Panc1 (cell line): ENCODE measurements around the gene IBA57. TPM values are rescaled to one million over a fixed set of nuclear protein-coding genes. Genes with fewer than 3 reads are reported as not detected.

Source experiments
- ATAC-seq: fragments of 200-7000 bp; cut with Tn5 transposase; 2 replicates; pipeline ENCODE4 v1.9.1; 2020; ENCODE audit warnings: mild to moderate bottlenecking, moderate library complexity
- BruUV-seq: library from RNA; stranded (reverse); fragments of 400-500 nt; replicated peaks from 2 replicates; lab custom pipeline; 2021; lab: Mats Ljungman, UMichigan
- CTCF ChIA-PET: fragments of 300-600 bp; sonication (Branson Sonifier 250); formaldehyde crosslinking; loops from one replicate; lab custom pipeline; 2022; ENCODE audit warnings: antibody characterized with exemption; lab: Charles Lee
- POLR2A ChIA-PET: fragments of 300-600 bp; sonication (Branson Sonifier 250); formaldehyde crosslinking; loops from one replicate; lab custom pipeline; 2022; ENCODE audit warnings: antibody characterized with exemption; lab: Charles Lee
- DNase-seq: peaks from one replicate; pipeline ENCODE4 v3.0.0-alpha.2; 2010; ENCODE audit warnings: low read depth, low spot score
- H3K27ac ChIP-seq: 2 replicates; pipeline ENCODE4 v1.5.1; 2011; ENCODE audit warnings: mild to moderate bottlenecking, low read length, inconsistent platforms
- H3K27me3 ChIP-seq: fragments of 200-500 bp; sonication (Bioruptor generic); 2 replicates; pipeline ENCODE4 v1.6.0; 2014; ENCODE audit warnings: low read length, inconsistent platforms; ENCODE audit not compliant: control insufficient read depth, insufficient read depth
- H3K36me3 ChIP-seq: fragments of 200-500 bp; sonication (Bioruptor generic); 2 replicates; pipeline ENCODE4 v1.5.1; 2014; ENCODE audit warnings: inconsistent platforms, mild to moderate bottlenecking, low read length, moderate library complexity; ENCODE audit not compliant: control insufficient read depth, insufficient read depth
- H3K4me1 ChIP-seq: 2 replicates; pipeline ENCODE4 v1.5.1; 2011; ENCODE audit warnings: inconsistent platforms, mild to moderate bottlenecking, low read length, moderate library complexity; ENCODE audit not compliant: control insufficient read depth, insufficient read depth
- H3K4me3 ChIP-seq, 2 experiments: 2 replicates each; pipeline ENCODE4 v1.5.1; 2011 to 2012; ENCODE audit warnings: low read depth in 2 of 2, low read length in 2 of 2, mild to moderate bottlenecking in 2 of 2, inconsistent platforms in 1 of 2, moderate library complexity in 1 of 2
- H3K9me3 ChIP-seq: fragments of 200-500 bp; sonication (Bioruptor generic); 2 replicates; pipeline ENCODE4 v1.5.1; 2014; ENCODE audit warnings: low read depth, mild to moderate bottlenecking, inconsistent platforms, low read length, moderate library complexity; ENCODE audit not compliant: control insufficient read depth, insufficient read depth
- POLR2AphosphoS5 ChIP-seq: IDR thresholded peaks from 2 replicates; pipeline ENCODE4 v1.6.1; 2012; ENCODE audit warnings: mild to moderate bottlenecking, low read depth, low read length, moderate library complexity
- REST ChIP-seq, 2 experiments: IDR thresholded peaks; 2 replicates each; pipeline ENCODE4 v1.6.1; 2011 to 2012; ENCODE audit warnings: low read depth in 2 of 2, control low read depth in 1 of 2, low read length in 1 of 2, mild to moderate bottlenecking in 1 of 2, moderate library complexity in 1 of 2; ENCODE audit not compliant: insufficient read depth in 1 of 2
- SIN3A ChIP-seq: IDR thresholded peaks from 2 replicates; pipeline ENCODE4 v1.6.1; 2012; ENCODE audit warnings: low read depth, mild to moderate bottlenecking, low read length, moderate library complexity, borderline replicate concordance; ENCODE audit not compliant: insufficient read depth
- TCF7L2 ChIP-seq: IDR thresholded peaks from 2 replicates; pipeline ENCODE4 v1.6.1; 2011; ENCODE audit warnings: mild to moderate bottlenecking, low read depth, low read length, inconsistent platforms
- in situ Hi-C: cut with HindIII; loops from 2 replicates; pipeline ENCODE4 v1.10.0; 2016; ENCODE audit warnings: low sequenced_read_pairs, low pct_unique_long_range_greater_than_20kb
- intact Hi-C: fragments of 100-400 bp; cut with micrococcal nuclease; formaldehyde crosslinking; loops from one replicate; pipeline ENCODE4 v1.10.0; 2022; ENCODE audit not compliant: unreplicated experiment
- total RNA-seq: library from RNA; stranded (reverse); gene quantifications from one replicate; pipeline ENCODE4 v1.2.1, GENCODE V29; 2021; ENCODE audit not compliant: unreplicated experiment
- TF ChIP-seq, protein P1 (sequence below): fragments of 450-650 bp; IDR thresholded peaks from 2 replicates; pipeline ENCODE4 v1.5.1; 2017; ENCODE audit warnings: mild to moderate bottlenecking

The IBA57 gene
- total RNA-seq, 1 experiment from 2014 or later: 11.3 TPM

DNA sequence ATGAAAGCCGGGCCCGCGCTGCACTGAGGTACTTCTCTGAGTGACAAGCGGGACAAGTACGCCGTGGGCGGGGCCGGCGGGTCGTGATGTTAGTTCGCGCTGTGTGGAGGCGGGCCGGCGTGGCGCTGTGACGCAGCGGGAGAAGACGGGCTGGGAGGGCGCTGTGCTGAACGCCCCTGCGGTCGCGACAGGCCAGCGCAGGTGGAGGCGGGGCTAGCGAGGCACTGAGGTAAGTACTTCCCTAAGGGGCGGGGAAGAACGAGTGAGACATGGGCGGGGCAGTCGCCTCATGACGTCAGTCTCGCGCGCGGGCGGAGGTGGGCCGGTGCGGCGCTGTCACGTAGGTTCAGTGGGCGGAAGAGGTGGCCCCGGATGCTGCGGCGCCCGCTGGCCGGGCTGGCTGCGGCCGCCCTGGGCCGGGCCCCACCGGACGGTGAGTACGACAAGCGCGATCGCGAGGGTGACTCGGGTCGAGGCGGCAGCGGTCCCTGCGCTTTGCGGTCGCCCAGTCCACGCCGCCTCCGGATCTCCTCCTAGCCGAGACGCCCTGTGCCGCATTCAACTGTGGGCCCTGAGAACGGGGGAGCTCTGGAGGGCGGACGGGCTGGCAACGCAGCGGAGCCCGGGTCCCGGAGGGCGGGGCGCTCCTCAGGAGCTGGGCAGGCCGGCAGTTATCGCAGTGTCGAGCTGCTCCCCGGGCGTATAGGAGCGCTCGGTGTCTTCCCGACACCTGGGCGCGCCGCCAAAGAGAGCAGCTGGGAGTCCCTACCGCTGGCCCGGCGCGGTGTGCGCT is 25.5 kb upstream of the IBA57 start, which contains the start of gene GUK1:
TSS of gene GUK1 (plus strand) at position 349 of the 793 bp plus-strand sequence. CDS start at position 373, 24 bp downstream.
- POLR2A ChIA-PET: no interaction called here
- DNase-seq (peak; percentile 94), ATAC-seq (peak; percentile 97)
- Histone ChIP-seq H3K27me3 (peaks cover 6% of the 10 kb centered on the region; the same call in 1 of the 2 replicates), H3K36me3 (peaks cover 3% of the 10 kb centered on the region; the same call in 1 of the 2 replicates), H3K27ac (peak within 1 kb of the TSS; percentile 94), H3K4me1 (peaks cover 13% of the 10 kb centered on the region), H3K9me3 (no peaks in the 10 kb centered on the region), H3K4me3 (peak within 1 kb of the TSS; percentile 95 to 96)
- intact Hi-C loops: no loop called here
- in situ Hi-C loops: no loop called here
- CTCF ChIA-PET: interaction anchor here (1.2 kb wide), 1 partner anchor 25 kb away, joined by 3 read pairs; the partner anchor contains the start of gene IBA57
- BruUV-seq: TSS peak; percentile 74
- peak; percentile 87; the same call in 1 of the 2 replicates for TF ChIP-seq SIN3A
- TF ChIP-seq POLR2AphosphoS5: no peak; the same call in 1 of the 2 replicates
- peak; percentile 100 for TF ChIP-seq TCF7L2
- TF ChIP-seq, protein P1, sequence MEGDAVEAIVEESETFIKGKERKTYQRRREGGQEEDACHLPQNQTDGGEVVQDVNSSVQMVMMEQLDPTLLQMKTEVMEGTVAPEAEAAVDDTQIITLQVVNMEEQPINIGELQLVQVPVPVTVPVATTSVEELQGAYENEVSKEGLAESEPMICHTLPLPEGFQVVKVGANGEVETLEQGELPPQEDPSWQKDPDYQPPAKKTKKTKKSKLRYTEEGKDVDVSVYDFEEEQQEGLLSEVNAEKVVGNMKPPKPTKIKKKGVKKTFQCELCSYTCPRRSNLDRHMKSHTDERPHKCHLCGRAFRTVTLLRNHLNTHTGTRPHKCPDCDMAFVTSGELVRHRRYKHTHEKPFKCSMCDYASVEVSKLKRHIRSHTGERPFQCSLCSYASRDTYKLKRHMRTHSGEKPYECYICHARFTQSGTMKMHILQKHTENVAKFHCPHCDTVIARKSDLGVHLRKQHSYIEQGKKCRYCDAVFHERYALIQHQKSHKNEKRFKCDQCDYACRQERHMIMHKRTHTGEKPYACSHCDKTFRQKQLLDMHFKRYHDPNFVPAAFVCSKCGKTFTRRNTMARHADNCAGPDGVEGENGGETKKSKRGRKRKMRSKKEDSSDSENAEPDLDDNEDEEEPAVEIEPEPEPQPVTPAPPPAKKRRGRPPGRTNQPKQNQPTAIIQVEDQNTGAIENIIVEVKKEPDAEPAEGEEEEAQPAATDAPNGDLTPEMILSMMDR: no peak
- TF ChIP-seq REST (IDR thresholded peaks at IDR 0.05; ENCODE audit: insufficient read depth in 1 of 2, low read depth in 2 of 2, low read length in 1 of 2): peak in 1 of 2 experiments; percentile 44; a peak in 1 of 4 replicates

DNA sequence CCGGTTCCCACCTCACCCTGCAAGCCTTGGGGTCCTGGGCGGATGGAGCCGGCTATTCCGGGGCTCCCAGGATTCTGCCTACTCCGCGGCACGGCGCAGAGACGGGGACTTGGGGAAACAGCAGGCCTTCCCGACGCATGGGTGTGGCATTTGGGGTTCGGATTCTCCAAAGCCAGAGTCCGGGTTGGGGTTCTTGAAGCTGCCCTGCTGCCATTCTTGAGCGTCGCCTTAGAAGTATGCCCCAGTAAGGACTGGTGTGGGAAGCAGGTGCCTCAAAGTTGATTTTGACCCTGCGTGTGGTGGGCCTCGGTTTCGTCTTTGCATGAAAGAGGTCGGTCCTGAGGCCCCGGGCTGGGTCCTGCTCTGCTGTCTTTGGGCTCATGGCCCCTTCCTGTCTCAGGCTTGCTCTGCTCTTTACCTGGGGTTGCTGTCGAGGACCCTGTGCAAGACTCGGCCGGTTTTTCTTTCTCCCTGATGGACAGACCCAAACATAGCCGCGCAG is 24.8 kb upstream of the IBA57 start:
- no TSS peak for BruUV-seq
- H3K27me3 ChIP-seq: no peaks in the 10 kb centered on the region; the same call in 1 of the 2 replicates
- peaks cover 13% of the 10 kb centered on the region for H3K4me1 ChIP-seq
- H3K27ac ChIP-seq: peak overlapping the region; percentile 80
- ChIA-PET CTCF (interaction anchor here (1.2 kb wide), 1 partner anchor 24 kb away, joined by 3 read pairs; the partner anchor contains the start of gene IBA57), POLR2A (interaction anchor here (0.6 kb wide), 1 partner anchor 10 kb away, joined by 14 read pairs; no protein-coding TSS in a partner anchor)
- TF ChIP-seq REST (IDR thresholded peaks at IDR 0.05; ENCODE audit: insufficient read depth in 1 of 2, low read depth in 2 of 2, low read length in 1 of 2): no peak
- TF ChIP-seq, protein P1: no peak
- peaks cover 3% of the 10 kb centered on the region; the same call in 1 of the 2 replicates for H3K36me3 ChIP-seq
- intact Hi-C loops: no loop called here
- ATAC-seq (no peak), DNase-seq (no peak)
- peak overlapping the region; percentile 87 to 96 for H3K4me3 ChIP-seq
- H3K9me3 ChIP-seq: no peaks in the 10 kb centered on the region
- in situ Hi-C loops: no loop called here
